CD4-positive, CD25-positive, alpha-beta regulatory T cell (primary cell): ENCODE results near the gene PGLYRP2. TPM values are rescaled to one million over a fixed set of nuclear protein-coding genes. Genes with fewer than 3 reads are reported as not detected.

ENCODE experiments used
- ATAC-seq, 2 donors: fragments of 150-1000 bp; cut with Tn5 transposase; one replicate each; pipeline ENCODE4 v1.10.0; 2021; ENCODE audit warnings: low read depth in 2 of 2, moderate number of reproducible peaks in 2 of 2, moderate library complexity in 1 of 2
- DNase-seq, 3 donors: peaks; one replicate each; pipeline versions ENCODE4 v3.0.0 to v3.0.0-alpha.2; 2012 to 2022; ENCODE audit warnings: mixed read lengths in 1 of 3
- H3K27ac ChIP-seq: one replicate; pipeline ENCODE4 v1.7.0; 2013; ENCODE audit warnings: mild to moderate bottlenecking, low read length; ENCODE audit not compliant: insufficient read depth, poor library complexity, severe bottlenecking
- H3K27me3 ChIP-seq: one replicate; pipeline ENCODE4 v1.7.0; 2013; ENCODE audit warnings: low read length; ENCODE audit not compliant: control insufficient read depth, insufficient read depth
- H3K36me3 ChIP-seq: one replicate; pipeline ENCODE4 v1.7.0; 2013; ENCODE audit warnings: mild to moderate bottlenecking, low read length, moderate library complexity; ENCODE audit not compliant: control insufficient read depth, insufficient read depth
- H3K4me1 ChIP-seq: 2 replicates; pipeline ENCODE4 v1.7.0; 2013; ENCODE audit warnings: mild to moderate bottlenecking, low read length; ENCODE audit not compliant: insufficient read depth, control insufficient read depth, poor library complexity, severe bottlenecking
- H3K4me3 ChIP-seq: one replicate; pipeline ENCODE4 v1.7.0; 2013; ENCODE audit warnings: low read depth, mild to moderate bottlenecking, low read length, moderate library complexity
- H3K9me3 ChIP-seq, 2 experiments: 1 replicate in 1 of 2; 2 replicates in 1 of 2; pipeline ENCODE4 v1.7.0; 2013; ENCODE audit warnings: low read length in 2 of 2, mild to moderate bottlenecking in 1 of 2, moderate library complexity in 1 of 2; ENCODE audit not compliant: control insufficient read depth in 2 of 2
- H3K27ac Mint-ChIP-seq, 3 donors: one replicate each; pipeline ENCODE4 v1.8.0; 2020 to 2022; ENCODE audit warnings: mild to moderate bottlenecking in 3 of 3, mixed read lengths in 3 of 3, moderate library complexity in 2 of 3
- H3K27me3 Mint-ChIP-seq: one replicate; pipeline ENCODE4 v1.8.0; 2022; ENCODE audit warnings: mild to moderate bottlenecking, mixed read lengths
- H3K36me3 Mint-ChIP-seq: one replicate; pipeline ENCODE4 v1.8.0; 2020; ENCODE audit warnings: mixed read lengths
- H3K4me1 Mint-ChIP-seq, 4 donors: one replicate each; pipeline ENCODE4 v1.8.0; 2020 to 2022; ENCODE audit warnings: mixed read lengths in 4 of 4, mild to moderate bottlenecking in 1 of 4
- H3K4me3 Mint-ChIP-seq, 4 donors: one replicate each; pipeline ENCODE4 v1.8.0; 2020 to 2022; ENCODE audit warnings: mild to moderate bottlenecking in 4 of 4, mixed read lengths in 4 of 4, moderate library complexity in 3 of 4
- H3K9me3 Mint-ChIP-seq, 7 donors: one replicate each; pipeline ENCODE4 v1.8.0; 2020 to 2022; ENCODE audit warnings: mixed read lengths in 7 of 7, mild to moderate bottlenecking in 3 of 7, moderate library complexity in 2 of 7
- polyA plus RNA-seq, 4 donors: library from polyadenylated mRNA; unstranded; fragments of 300-500 nt; fragmentation: Illumina TruSeq; gene quantifications; one replicate each; pipeline ENCODE4 v1.2.3, GENCODE V29; 2021
- total RNA-seq: library from RNA; stranded (reverse); gene quantifications from one replicate; pipeline ENCODE4 v1.2.3, GENCODE V29; 2022

PGLYRP2 gene
- total and polyA plus RNA-seq, 5 donors from 2014 or later: 0.10 to 0.12 TPM; not detected in 3

DNA sequence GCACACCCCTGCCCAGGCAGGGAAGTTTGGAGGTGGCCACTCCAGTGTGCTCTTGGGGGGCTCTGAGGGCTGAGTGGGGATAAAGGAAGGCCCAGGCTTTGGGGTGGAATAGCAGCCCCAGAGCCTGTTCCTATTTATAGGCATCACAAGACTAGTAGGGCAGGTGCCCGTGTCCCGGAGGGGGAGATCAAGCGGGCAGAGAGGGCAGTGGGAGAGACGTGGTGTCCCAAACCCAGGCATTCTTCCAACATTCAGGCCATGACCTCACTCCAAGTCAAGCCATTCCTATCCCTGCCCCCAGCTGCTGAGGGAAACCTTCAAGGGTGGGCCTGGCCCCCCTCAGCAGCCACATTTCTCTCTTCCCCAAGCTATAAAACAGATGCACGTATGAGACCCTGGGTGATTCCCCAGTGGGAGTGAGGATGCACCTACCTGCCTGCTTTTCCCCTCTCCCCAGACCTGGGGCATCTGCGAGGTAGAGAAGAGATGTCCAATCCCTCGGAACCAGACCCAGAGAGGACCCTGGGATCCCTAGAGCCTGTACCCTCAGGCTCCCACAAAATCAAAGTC, 33.4 kb downstream of the PGLYRP2 start:
- Mint-ChIP-seq H3K4me1 (peaks cover 0 to 22% (median 13%) of the 10 kb centered on the region in 4 donors), H3K4me3 (peak overlapping the region in 2 of 4 donors; percentile 21 to 47), H3K27me3 (peaks cover 9% of the 10 kb centered on the region), H3K36me3 (peaks cover 7% of the 10 kb centered on the region), H3K27ac (no peak overlapping the region), H3K9me3 (no peaks in the 10 kb centered on the region)
- H3K27ac ChIP-seq: no peak overlapping the region
- H3K4me3 ChIP-seq: no peak overlapping the region
- DNase-seq (no peak), ATAC-seq (no peak)
- no peaks in the 10 kb centered on the region for H3K36me3 ChIP-seq
- peaks cover 12% of the 10 kb centered on the region for H3K4me1 ChIP-seq
- no peaks in the 10 kb centered on the region for H3K9me3 ChIP-seq
- H3K27me3 ChIP-seq: no peaks in the 10 kb centered on the region

DNA sequence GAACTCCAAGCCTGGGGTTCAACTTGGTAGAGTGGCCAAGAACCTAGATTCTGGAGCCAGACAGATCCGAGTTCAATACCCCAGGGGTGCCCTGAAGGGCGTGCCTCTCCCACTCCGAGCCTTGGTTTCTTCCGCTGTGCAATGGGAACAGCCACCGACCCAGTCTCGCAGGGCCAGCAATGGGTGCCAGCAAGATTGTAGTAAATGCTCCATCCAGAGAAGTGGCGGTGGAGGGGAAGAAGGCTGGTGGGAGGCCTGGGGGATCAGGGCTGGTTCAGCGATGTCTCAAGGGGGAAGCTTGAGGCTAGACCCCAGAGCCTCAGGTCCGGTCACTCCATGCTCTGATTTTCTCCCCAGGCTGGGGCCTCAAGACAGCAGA, 34.1 kb downstream of the PGLYRP2 start:
- peaks cover 2% of the 10 kb centered on the region for H3K27me3 Mint-ChIP-seq
- Histone ChIP-seq H3K9me3 (no peaks in the 10 kb centered on the region), H3K36me3 (no peaks in the 10 kb centered on the region), H3K4me1 (peaks cover 11% of the 10 kb centered on the region), H3K27ac (no peak overlapping the region), H3K4me3 (no peak overlapping the region), H3K27me3 (no peaks in the 10 kb centered on the region)
- H3K27ac Mint-ChIP-seq: peak overlapping the region in 1 of 3 donors; percentile 20
- ATAC-seq: no peak
- peaks cover 3% of the 10 kb centered on the region for H3K36me3 Mint-ChIP-seq
- H3K4me1 Mint-ChIP-seq: peaks cover 0 to 15% (median 10%) of the 10 kb centered on the region in 4 donors
- H3K9me3 Mint-ChIP-seq: no peaks in the 10 kb centered on the region
- peak overlapping the region in 1 of 4 donors; percentile 47 for H3K4me3 Mint-ChIP-seq
- no peak for DNase-seq

DNA sequence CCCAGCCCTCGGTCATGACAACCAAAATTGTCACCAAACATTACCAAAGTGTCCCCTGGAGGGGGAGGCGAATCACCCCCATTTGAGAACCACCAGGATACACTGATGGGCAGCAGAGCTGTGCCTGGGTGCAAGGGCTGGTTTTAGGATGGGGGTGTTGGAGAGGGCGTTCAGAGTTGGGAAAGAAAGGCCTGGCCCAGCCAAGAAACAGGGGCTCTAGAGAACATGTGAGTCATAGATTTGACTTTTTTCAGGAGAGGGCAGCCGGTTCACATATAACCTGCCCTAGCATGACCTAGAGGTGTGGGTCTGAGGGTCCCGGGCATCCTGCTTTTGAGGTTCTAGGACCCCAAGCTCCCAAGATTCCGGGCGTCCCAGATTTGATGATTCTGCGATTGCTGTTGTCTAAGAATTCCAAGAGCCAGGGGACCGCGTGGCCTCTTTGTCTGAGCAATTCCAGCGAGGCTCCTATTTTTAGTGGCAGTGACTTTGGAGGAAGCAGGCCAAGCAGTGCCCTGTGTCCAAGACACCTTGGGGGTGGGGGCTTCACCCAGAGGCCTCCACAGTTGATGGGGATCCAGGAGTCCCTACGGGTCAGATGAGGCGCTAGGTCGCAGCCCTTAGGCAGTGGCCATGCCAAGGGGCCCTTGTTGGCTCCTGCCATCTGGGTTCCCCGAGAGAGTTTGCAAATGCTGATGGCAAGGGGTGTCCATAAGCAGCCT, 34.6 kb downstream of the PGLYRP2 start:
- no peaks in the 10 kb centered on the region for H3K36me3 ChIP-seq
- no peak for DNase-seq
- no peak for ATAC-seq
- peaks cover 3% of the 10 kb centered on the region for H3K36me3 Mint-ChIP-seq
- peaks cover 9% of the 10 kb centered on the region for H3K4me1 ChIP-seq
- H3K9me3 ChIP-seq: no peaks in the 10 kb centered on the region
- H3K27ac ChIP-seq: no peak overlapping the region
- H3K9me3 Mint-ChIP-seq: no peaks in the 10 kb centered on the region
- H3K4me3 ChIP-seq: no peak overlapping the region
- H3K27me3 Mint-ChIP-seq: no peaks in the 10 kb centered on the region
- H3K27ac Mint-ChIP-seq: no peak overlapping the region
- H3K4me3 Mint-ChIP-seq: no peak overlapping the region
- H3K27me3 ChIP-seq: no peaks in the 10 kb centered on the region
- peaks cover 0 to 15% (median 9%) of the 10 kb centered on the region in 4 donors for H3K4me1 Mint-ChIP-seq

DNA sequence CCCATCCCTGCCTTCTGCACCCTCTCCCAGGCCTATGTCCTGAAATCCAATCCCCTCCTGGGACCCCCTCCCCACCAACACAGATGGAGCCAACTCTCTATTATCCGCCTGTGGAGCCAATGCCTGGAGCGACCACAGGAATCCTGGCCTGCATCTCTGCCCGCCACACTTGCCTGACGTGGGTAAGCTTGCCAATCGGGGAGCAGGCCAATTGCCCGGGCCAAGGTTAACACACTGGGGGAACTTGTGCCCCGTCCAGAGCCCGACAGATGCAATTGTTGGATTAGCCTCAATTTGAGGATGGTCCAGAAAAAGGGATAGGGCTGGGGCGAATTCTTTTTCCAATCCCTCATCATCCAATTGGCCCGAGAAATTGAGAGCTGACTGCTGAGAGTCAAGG, 35.5 kb downstream of the PGLYRP2 start:
- no peak overlapping the region for H3K4me3 Mint-ChIP-seq
- Histone ChIP-seq H3K27me3 (no peaks in the 10 kb centered on the region), H3K27ac (no peak overlapping the region), H3K36me3 (no peaks in the 10 kb centered on the region), H3K9me3 (no peaks in the 10 kb centered on the region), H3K4me1 (peaks cover 3% of the 10 kb centered on the region), H3K4me3 (no peak overlapping the region)
- peaks cover 0 to 14% (median 8%) of the 10 kb centered on the region in 4 donors for H3K4me1 Mint-ChIP-seq
- H3K9me3 Mint-ChIP-seq: no peaks in the 10 kb centered on the region
- H3K27ac Mint-ChIP-seq: no peak overlapping the region
- peaks cover 3% of the 10 kb centered on the region for H3K36me3 Mint-ChIP-seq
- ATAC-seq: no peak
- no peaks in the 10 kb centered on the region for H3K27me3 Mint-ChIP-seq
- DNase-seq: no peak

- Mint-ChIP-seq H3K36me3 (peaks cover 3% of the 10 kb centered on the region), H3K4me3 (no peak overlapping the region), H3K27me3 (no peaks in the 10 kb centered on the region), H3K9me3 (no peaks in the 10 kb centered on the region), H3K27ac (no peak overlapping the region), H3K4me1 (peaks cover 0 to 8% (median 3%) of the 10 kb centered on the region in 4 donors)
- ATAC-seq: no peak
- Histone ChIP-seq H3K27me3 (no peaks in the 10 kb centered on the region), H3K9me3 (no peaks in the 10 kb centered on the region), H3K36me3 (no peaks in the 10 kb centered on the region), H3K4me1 (no peaks in the 10 kb centered on the region), H3K4me3 (no peak overlapping the region), H3K27ac (no peak overlapping the region)
- DNase-seq: no peak
Measured at GRCh38 chr19:15443325-15443724, 36.0 kb downstream of the PGLYRP2 start.

DNA sequence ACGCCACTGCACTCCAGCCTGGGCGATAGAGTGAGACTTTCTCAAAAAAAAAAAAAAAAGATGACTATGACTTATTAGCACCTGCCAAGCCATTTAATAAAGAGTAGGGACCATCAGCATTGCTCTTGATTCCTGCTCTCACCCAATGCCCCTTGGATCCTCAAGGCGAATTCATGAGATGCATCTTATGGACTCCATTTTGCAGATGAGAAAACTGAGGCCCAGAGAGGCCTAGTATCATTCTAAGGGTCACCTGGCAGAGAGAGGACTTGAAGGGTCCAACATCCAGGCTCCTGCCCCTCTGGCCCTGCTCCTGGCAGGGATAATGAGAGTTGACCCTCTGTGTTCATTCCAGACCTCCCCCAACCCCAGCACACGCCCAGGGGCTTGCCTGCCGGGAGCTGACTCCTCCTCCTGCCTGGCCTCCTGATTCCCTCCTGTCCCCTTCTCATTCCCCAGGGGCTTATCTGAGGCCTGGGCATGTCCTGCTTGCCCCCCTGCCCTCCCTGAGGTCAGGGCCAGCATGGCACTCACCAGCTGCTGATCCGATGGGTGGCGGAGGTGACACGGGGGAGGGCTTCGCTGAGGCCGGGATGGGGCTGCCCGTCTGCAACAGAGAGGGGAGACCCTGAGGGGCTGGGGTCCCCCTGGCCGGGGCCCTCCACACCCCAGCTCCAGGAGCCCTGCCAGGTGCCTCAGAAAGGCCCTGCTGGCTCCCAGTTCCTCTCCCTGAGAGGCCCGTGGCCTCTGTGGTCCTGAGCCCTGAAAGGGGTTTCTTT, 37.0 kb downstream of the PGLYRP2 start:
- H3K4me3 Mint-ChIP-seq: no peak overlapping the region
- H3K27ac Mint-ChIP-seq: no peak overlapping the region

DNA sequence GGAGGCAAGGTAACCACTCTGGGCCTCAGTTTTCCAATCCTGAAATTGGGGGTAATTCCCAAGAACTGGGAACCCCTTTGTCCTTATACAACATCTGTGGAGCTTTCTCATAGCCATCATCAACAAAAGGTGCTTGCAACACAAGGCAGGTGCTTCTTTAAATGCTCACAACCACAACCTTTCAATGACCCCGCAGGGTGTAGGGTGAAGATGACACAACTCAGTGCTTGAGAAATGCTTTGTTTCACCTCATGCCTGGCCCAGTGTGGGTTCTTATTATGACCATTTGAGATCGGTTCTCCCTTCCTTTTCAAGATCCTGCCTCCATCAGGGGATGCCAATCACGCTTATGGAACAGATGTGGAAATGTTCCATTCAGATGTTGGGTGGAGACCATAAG, 38.0 kb downstream of the PGLYRP2 start:
- peaks cover 0 to 7% (median 0%) of the 10 kb centered on the region in 4 donors for H3K4me1 Mint-ChIP-seq
- H3K4me1 ChIP-seq: no peaks in the 10 kb centered on the region
- no peaks in the 10 kb centered on the region for H3K36me3 Mint-ChIP-seq
- no peaks in the 10 kb centered on the region for H3K27me3 Mint-ChIP-seq
- no peaks in the 10 kb centered on the region for H3K9me3 Mint-ChIP-seq
- no peaks in the 10 kb centered on the region for H3K27me3 ChIP-seq
- H3K27ac Mint-ChIP-seq: no peak overlapping the region
- no peak for ATAC-seq
- H3K27ac ChIP-seq: no peak overlapping the region
- peak overlapping the region in 1 of 4 donors; percentile 39 for H3K4me3 Mint-ChIP-seq
- DNase-seq: no peak
- H3K9me3 ChIP-seq: no peaks in the 10 kb centered on the region
- H3K4me3 ChIP-seq: no peak overlapping the region
- H3K36me3 ChIP-seq: no peaks in the 10 kb centered on the region

More for the DNA sequence above, 37.0 kb downstream of the PGLYRP2 start:
- DNase-seq: no peak
- H3K9me3 ChIP-seq: no peaks in the 10 kb centered on the region
- Mint-ChIP-seq H3K36me3 (peaks cover 2% of the 10 kb centered on the region), H3K9me3 (no peaks in the 10 kb centered on the region), H3K4me1 (peaks cover 0 to 7% (median under 1%) of the 10 kb centered on the region in 4 donors), H3K27me3 (no peaks in the 10 kb centered on the region)
- no peak overlapping the region for H3K27ac ChIP-seq
- no peak for ATAC-seq
- no peaks in the 10 kb centered on the region for H3K36me3 ChIP-seq
- H3K4me1 ChIP-seq: no peaks in the 10 kb centered on the region
- no peak overlapping the region for H3K4me3 ChIP-seq
- no peaks in the 10 kb centered on the region for H3K27me3 ChIP-seq
